ENCODE measurements around the gene PPP6R2.

PPP6R2 gene

DNA sequence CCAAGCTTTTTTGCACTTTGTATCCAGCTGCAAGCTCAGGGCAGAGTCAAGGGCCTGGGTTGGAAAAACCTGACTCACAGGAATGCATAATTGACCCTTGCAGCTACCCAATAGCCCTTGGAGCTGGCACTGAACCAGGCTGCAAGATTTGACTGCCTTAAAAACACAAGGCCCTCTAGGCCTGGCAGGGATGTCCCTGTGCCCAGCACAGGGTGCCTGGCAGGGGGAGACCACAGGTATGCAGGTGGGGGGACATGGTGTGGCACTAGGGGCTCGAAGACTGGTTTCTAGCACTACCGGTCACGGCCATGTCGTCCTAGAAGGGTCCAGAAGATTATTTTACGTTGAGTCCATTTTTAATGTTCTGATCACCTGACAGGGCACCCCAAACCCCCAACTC lies 101.5 kb downstream of the PPP6R2 start:
- no peak for DNase-seq (ENCODE audit: low spot score)

GRCh38 chr22:50445071-50445879 lies 102.1 kb downstream of the PPP6R2 start:
- TF ChIP-seq, protein P1, sequence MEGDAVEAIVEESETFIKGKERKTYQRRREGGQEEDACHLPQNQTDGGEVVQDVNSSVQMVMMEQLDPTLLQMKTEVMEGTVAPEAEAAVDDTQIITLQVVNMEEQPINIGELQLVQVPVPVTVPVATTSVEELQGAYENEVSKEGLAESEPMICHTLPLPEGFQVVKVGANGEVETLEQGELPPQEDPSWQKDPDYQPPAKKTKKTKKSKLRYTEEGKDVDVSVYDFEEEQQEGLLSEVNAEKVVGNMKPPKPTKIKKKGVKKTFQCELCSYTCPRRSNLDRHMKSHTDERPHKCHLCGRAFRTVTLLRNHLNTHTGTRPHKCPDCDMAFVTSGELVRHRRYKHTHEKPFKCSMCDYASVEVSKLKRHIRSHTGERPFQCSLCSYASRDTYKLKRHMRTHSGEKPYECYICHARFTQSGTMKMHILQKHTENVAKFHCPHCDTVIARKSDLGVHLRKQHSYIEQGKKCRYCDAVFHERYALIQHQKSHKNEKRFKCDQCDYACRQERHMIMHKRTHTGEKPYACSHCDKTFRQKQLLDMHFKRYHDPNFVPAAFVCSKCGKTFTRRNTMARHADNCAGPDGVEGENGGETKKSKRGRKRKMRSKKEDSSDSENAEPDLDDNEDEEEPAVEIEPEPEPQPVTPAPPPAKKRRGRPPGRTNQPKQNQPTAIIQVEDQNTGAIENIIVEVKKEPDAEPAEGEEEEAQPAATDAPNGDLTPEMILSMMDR (IDR thresholded peaks at IDR 0.05; ENCODE audit: extremely low read depth, missing control alignments) = no peak
- DNase-seq (ENCODE audit: low spot score) = no peak

More for the DNA sequence above, 101.5 kb downstream of the PPP6R2 start:
- TF ChIP-seq, protein P1 (IDR thresholded peaks at IDR 0.05; ENCODE audit: extremely low read depth, missing control alignments) = no peak

DNA sequence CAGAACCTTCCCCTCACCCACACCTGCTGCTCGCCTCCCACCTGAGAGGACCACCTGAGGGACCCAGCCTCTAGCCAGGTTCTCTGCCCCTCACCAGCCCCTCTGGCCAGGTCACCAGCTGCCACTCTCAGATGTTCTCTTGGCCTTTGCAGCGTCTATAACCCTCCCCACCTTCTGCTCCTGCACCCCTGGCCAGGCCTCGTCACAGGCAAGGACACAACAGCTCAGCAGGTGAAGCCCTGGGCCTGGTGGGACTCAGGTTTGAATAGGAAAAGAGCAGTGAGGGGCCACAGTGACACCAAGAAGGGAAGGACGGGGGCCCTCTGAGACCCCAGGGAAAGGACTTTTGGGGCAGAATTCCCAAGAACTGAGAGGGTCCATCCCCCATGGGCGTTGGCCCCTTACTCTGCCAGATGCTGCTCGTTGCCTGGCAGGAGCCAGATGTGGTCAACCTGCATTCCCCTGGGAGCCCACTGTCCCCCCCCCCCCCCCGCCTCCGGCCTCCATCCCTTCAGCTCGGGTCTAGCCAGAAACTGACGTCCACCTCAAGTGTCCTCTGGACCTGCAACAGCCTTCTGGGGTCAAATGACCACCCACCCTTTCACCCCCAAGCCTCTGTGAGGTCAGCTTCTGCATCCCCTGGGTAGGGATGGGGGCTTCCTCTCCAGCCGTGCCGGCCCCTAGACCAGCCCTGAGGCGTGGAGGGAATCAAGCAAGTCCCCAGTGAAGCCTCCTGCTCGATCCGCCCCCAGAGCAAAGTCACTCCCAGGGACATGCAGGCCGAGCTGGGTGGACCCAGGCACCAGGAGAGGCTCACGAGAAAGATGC lies 103.0 kb downstream of the PPP6R2 start:
- no peak for DNase-seq (ENCODE audit: low spot score)
- TF ChIP-seq, protein P1 (IDR thresholded peaks at IDR 0.05; ENCODE audit: extremely low read depth, missing control alignments) = no peak

DNA sequence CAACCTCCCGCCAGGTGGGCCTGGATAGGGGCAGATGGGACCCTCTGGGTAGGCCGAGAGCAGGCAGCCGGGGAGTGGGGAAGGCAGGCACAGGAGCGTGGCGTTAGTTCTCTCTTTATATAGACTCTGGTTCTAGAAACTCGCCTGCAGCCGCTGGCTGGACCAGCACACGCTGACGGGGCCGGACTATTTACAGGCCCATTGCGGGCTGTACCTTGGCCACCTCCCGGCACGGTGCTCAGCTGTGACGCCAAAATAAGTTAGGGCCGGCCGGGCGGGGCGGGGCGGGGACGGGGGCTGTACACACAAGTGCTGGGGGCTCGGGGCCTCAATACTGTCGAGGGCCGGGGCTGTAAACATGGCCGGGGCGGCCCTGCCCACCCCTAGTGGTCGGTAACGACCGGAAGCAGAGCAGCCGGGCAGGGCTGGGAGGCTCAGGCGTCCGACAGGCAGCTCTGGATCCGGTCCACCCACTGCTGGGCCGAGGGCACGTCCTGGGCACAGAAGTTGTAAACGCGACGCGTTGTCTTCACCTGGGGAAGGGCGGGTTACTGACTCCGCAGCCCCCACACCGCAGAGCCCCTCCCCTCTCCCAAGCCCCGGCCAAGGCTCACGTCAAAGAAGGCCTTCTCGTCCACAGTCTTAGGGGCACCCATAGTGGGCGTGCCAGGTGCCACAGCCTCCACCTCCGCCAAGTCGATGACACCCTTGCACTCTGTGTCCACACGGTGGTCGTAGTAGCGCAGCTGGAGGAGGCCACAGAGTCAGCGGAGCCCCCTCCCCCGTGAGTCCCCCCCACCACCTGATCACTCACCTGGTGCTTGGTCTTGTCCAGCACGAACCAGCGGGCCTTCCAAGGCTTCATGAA lies 103.8 kb downstream of the PPP6R2 start:
- no peak for DNase-seq (ENCODE audit: low spot score)
- TF ChIP-seq, protein P1 (IDR thresholded peaks at IDR 0.05; ENCODE audit: extremely low read depth, missing control alignments) = no peak

GRCh38 chr22:50447576-50448551 lies 104.7 kb downstream of the PPP6R2 start:
- no peak for DNase-seq (ENCODE audit: low spot score)
- TF ChIP-seq, protein P1 (IDR thresholded peaks at IDR 0.05; ENCODE audit: extremely low read depth, missing control alignments) = no peak

DNA sequence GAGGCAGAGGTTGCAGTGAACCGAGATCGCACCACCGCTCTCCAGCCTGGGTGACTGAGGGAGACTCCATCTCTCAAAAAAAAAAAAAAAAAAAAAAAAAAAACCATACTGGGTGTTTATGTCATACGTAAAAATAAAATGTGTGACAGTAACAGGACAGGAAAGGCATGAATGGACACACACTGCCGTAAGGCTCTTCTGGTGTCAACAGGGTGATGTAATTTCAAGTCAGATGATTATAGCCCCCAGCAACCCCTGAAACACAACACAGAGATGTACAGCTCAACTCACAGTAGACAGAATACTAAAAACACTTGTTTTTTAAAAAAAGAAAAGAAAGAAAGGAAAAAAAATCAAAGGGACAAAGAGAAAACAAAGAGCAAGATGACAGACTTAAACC lies 109.5 kb downstream of the PPP6R2 start:
- TF ChIP-seq, protein P1 (IDR thresholded peaks at IDR 0.05; ENCODE audit: extremely low read depth, missing control alignments) = no peak

More for the DNA sequence above, 109.5 kb downstream of the PPP6R2 start:
- no peak for DNase-seq (ENCODE audit: low spot score)
